ENCODE measurements around the gene GSN. TPM values are rescaled to one million over a fixed set of nuclear protein-coding genes. Genes with fewer than 3 reads are reported as not detected.
A peak's percentile ranks its signal among the peaks of the same experiment; 100 is the strongest.

GSN gene
- total and polyA plus RNA-seq, 9 of the 15 experiments (the other 6 are each of a cell fraction or from before 2014, with no cell fraction given), result 0.39 to 16.6 (median 8.2) TPM

- TF ChIP-seq CEBPG (CRISPR knock-in tag; IDR thresholded peaks at IDR 0.05), result peak; percentile 52
- TF ChIP-seq CEBPG (tag; conservative IDR thresholded peaks at IDR 0.05 in 1 of 2, IDR thresholded peaks at IDR 0.05 in 1 of 2), result peak; percentile 85 to 89
- TF ChIP-seq GABPB1 (CRISPR knock-in tag; IDR thresholded peaks at IDR 0.05), result peak; percentile 65
- TF ChIP-seq CREM (IDR thresholded peaks at IDR 0.05; ENCODE audit: low read depth), result peak; percentile 61
- no peak for TF ChIP-seq TAF7 (tag; IDR thresholded peaks at IDR 0.05)
- no peak for TF ChIP-seq SMAD2 (IDR thresholded peaks at IDR 0.05; ENCODE audit: low read depth, low read length)
- peak; percentile 70 for TF ChIP-seq ZBTB40 (IDR thresholded peaks at IDR 0.05)
- TF ChIP-seq ZBTB40 (CRISPR knock-in tag; IDR thresholded peaks at IDR 0.05), result no peak
- TF ChIP-seq EHMT2 (IDR thresholded peaks at IDR 0.05), result peak; percentile 87
- no peak for TF ChIP-seq ZKSCAN1 (IDR thresholded peaks at IDR 0.05; ENCODE audit: low read depth, low read length)
- peak; percentile 80; the same call in 1 of the 2 replicates for TF ChIP-seq ZBTB2 (IDR thresholded peaks at IDR 0.05)
- peak; percentile 46; the same call in 1 of the 2 replicates for TF ChIP-seq STAT6 (CRISPR knock-in tag; IDR thresholded peaks at IDR 0.05)
- TF ChIP-seq NR2C1 (IDR thresholded peaks at IDR 0.05), result no peak; the same call in 1 of the 2 replicates
- peak; percentile 75 for TF ChIP-seq NR2C1 (tag; IDR thresholded peaks at IDR 0.05)
- TF ChIP-seq TRIM24 (IDR thresholded peaks at IDR 0.05), result peak; percentile 32 to 77; a peak in 3 of 4 replicates
These were observed 33.8 kb upstream of the GSN start (continued) for GRCh38 chr9:121233906-121234831.

All from K562 (cell line).